Sigmoid colon (tissue), 7 donors: ENCODE results near the gene DPF3. TPM values are rescaled to one million over a fixed set of nuclear protein-coding genes. Genes with fewer than 3 reads are reported as not detected.

Experiments
- DNase-seq: peaks from one replicate; pipeline ENCODE4 v3.0.0-alpha.2; 2019
- H3K27ac ChIP-seq, 4 donors: fragments of 200-600 bp; sonication (generic); one replicate each; pipeline ENCODE4 v1.5.1; 2016 to 2019; ENCODE audit warnings: mild to moderate bottlenecking in 1 of 4
- H3K27me3 ChIP-seq, 3 donors: fragments of 200-600 bp; sonication (generic); one replicate each; pipeline ENCODE4 v1.5.1; 2019; ENCODE audit warnings: mild to moderate bottlenecking in 1 of 3
- H3K36me3 ChIP-seq, 4 donors: fragments of 200-600 bp; sonication (generic); one replicate each; pipeline ENCODE4 v1.5.1; 2016 to 2019
- H3K4me1 ChIP-seq, 4 donors: fragments of 200-600 bp; sonication (generic); one replicate each; pipeline ENCODE4 v1.5.1; 2017 to 2019
- H3K4me3 ChIP-seq, 4 donors: fragments of 200-600 bp; sonication (generic); one replicate each; pipeline ENCODE4 v1.5.1; 2017 to 2019; ENCODE audit warnings: mild to moderate bottlenecking in 2 of 4, moderate library complexity in 1 of 4
- H3K9me3 ChIP-seq, 4 donors: fragments of 200-600 bp in 3 of 4; sonication (generic) in 3 of 4; one replicate each; pipeline versions ENCODE4 v1.5.1 to v1.6.1; 2013 to 2019
- CTCF ChIP-seq, 4 experiments: fragments of 450-650 bp in 3 of 4; fragments of 200-600 bp in 1 of 4; IDR thresholded peaks; one replicate each; pipeline ENCODE4 v1.5.1; 2016 to 2019; ENCODE audit warnings: antibody characterized with exemption in 4 of 4, mild to moderate bottlenecking in 3 of 4, moderate library complexity in 2 of 4
- EP300 ChIP-seq, 4 donors: sonication (generic); formaldehyde crosslinking; IDR thresholded peaks; one replicate each; pipeline ENCODE4 v1.6.1; 2017; ENCODE audit warnings: antibody characterized with exemption in 4 of 4
- POLR2A ChIP-seq, 2 donors: fragments of 450-650 bp; IDR thresholded peaks; one replicate each; pipeline ENCODE4 v1.6.1; 2016; ENCODE audit warnings: antibody characterized with exemption in 2 of 2, mild to moderate bottlenecking in 2 of 2, moderate library complexity in 2 of 2
- POLR2AphosphoS5 ChIP-seq, 4 donors: sonication (generic); formaldehyde crosslinking; IDR thresholded peaks; one replicate each; pipeline ENCODE4 v1.6.1; 2017; ENCODE audit warnings: antibody characterized with exemption in 4 of 4
- WGBS, 2 donors: extraction: QIAGEN DNeasy Blood & Tissue Kit; methylation state at CpG; one replicate each; pipeline ENCODE4 v1.1.7; 2013; 5-methylcytosine and 5-hydroxymethylcytosine counted together
- intact Hi-C: fragments of 100-400 bp; cut with DNase I; formaldehyde crosslinking; loops from one replicate; pipeline ENCODE4 v1.15.1; 2023
- polyA plus RNA-seq, 3 donors: library from polyadenylated mRNA; stranded (reverse); fragments of 200-250 nt; gene quantifications; one replicate each; pipeline ENCODE4 v1.2.3, GENCODE V29; 2013
- total RNA-seq, 4 donors: library from RNA; depleted of rRNA; stranded (reverse); fragments of >200 nt; gene quantifications; one replicate each; pipeline ENCODE4 v1.1.0, GENCODE V29; 2016
- donor health status: healthy with polysubstance abuse.
- donor health status: Bipolar disorder and iron deficiency.
- donor health status: healthy.

DPF3 gene
- total and polyA plus RNA-seq, 7 donors: 0.28 to 4.5 (median 2.3) TPM

- H3K27me3 ChIP-seq: peaks cover 0 to 4% (median 0%) of the 10 kb centered on the region in 3 donors
- intact Hi-C loops: no loop called here
- no peak for DNase-seq
- no peaks in the 10 kb centered on the region for H3K4me1 ChIP-seq
- WGBS, 2 donors: 44 to 79% methylated on average over 4 of the region's 4 CpGs
- H3K36me3 ChIP-seq: no peaks in the 10 kb centered on the region
- no peak overlapping the region for H3K4me3 ChIP-seq
- TF ChIP-seq POLR2AphosphoS5 (IDR thresholded peaks at IDR 0.05): no peak
- no peak for TF ChIP-seq POLR2A (IDR thresholded peaks at IDR 0.05)
- TF ChIP-seq CTCF (IDR thresholded peaks at IDR 0.05): no peak
- TF ChIP-seq EP300 (IDR thresholded peaks at IDR 0.05): no peak
- no peak overlapping the region for H3K27ac ChIP-seq
- no peaks in the 10 kb centered on the region for H3K9me3 ChIP-seq
Observed at GRCh38 chr14:72677664-72678063, 216.2 kb downstream of the DPF3 start.

- Histone ChIP-seq H3K4me1 (no peaks in the 10 kb centered on the region), H3K9me3 (no peaks in the 10 kb centered on the region), H3K4me3 (no peak overlapping the region), H3K27me3 (peaks cover 0 to 4% (median 0%) of the 10 kb centered on the region in 3 donors), H3K36me3 (no peaks in the 10 kb centered on the region), H3K27ac (no peak overlapping the region)
- DNase-seq: no peak
- WGBS, 2 donors: 47 to 89% methylated on average over 3 of the region's 3 CpGs
- intact Hi-C loops: no loop called here
- TF ChIP-seq EP300 (IDR thresholded peaks at IDR 0.05): no peak
- no peak for TF ChIP-seq POLR2A (IDR thresholded peaks at IDR 0.05)
- no peak for TF ChIP-seq POLR2AphosphoS5 (IDR thresholded peaks at IDR 0.05)
- no peak for TF ChIP-seq CTCF (IDR thresholded peaks at IDR 0.05)
Observed at GRCh38 chr14:72675126-72675525, 218.8 kb downstream of the DPF3 start.

GRCh38 chr14:72673179-72673578 is 220.7 kb downstream of the DPF3 start:
- intact Hi-C loops: no loop called here
- TF ChIP-seq POLR2AphosphoS5 (IDR thresholded peaks at IDR 0.05) (no peak), EP300 (IDR thresholded peaks at IDR 0.05) (no peak), POLR2A (IDR thresholded peaks at IDR 0.05) (no peak), CTCF (IDR thresholded peaks at IDR 0.05) (no peak)
- Histone ChIP-seq H3K4me3 (no peak overlapping the region), H3K9me3 (no peaks in the 10 kb centered on the region), H3K36me3 (no peaks in the 10 kb centered on the region), H3K27ac (no peak overlapping the region), H3K4me1 (no peaks in the 10 kb centered on the region), H3K27me3 (no peaks in the 10 kb centered on the region)
- no peak for DNase-seq

- WGBS, 2 donors: 50 to 87% methylated on average over 1 of the region's 1 CpG
- Histone ChIP-seq H3K4me1 (no peaks in the 10 kb centered on the region), H3K36me3 (no peaks in the 10 kb centered on the region), H3K4me3 (no peak overlapping the region), H3K27ac (no peak overlapping the region), H3K27me3 (no peaks in the 10 kb centered on the region), H3K9me3 (no peaks in the 10 kb centered on the region)
- intact Hi-C loops: no loop called here
- no peak for TF ChIP-seq POLR2AphosphoS5 (IDR thresholded peaks at IDR 0.05)
- no peak for TF ChIP-seq EP300 (IDR thresholded peaks at IDR 0.05)
- no peak for TF ChIP-seq POLR2A (IDR thresholded peaks at IDR 0.05)
- TF ChIP-seq CTCF (IDR thresholded peaks at IDR 0.05): no peak
- no peak for DNase-seq
Observed at GRCh38 chr14:72666610-72667009, 227.3 kb downstream of the DPF3 start.

GRCh38 chr14:72665259-72665658 is 228.6 kb downstream of the DPF3 start:
- H3K4me1 ChIP-seq: no peaks in the 10 kb centered on the region
- WGBS, 2 donors: 73 to 82% methylated on average over 3 of the region's 3 CpGs
- no peaks in the 10 kb centered on the region for H3K27me3 ChIP-seq
- DNase-seq: no peak
- H3K36me3 ChIP-seq: no peaks in the 10 kb centered on the region
- no peak for TF ChIP-seq EP300 (IDR thresholded peaks at IDR 0.05)
- no peak for TF ChIP-seq POLR2AphosphoS5 (IDR thresholded peaks at IDR 0.05)
- TF ChIP-seq POLR2A (IDR thresholded peaks at IDR 0.05): no peak
- no peak for TF ChIP-seq CTCF (IDR thresholded peaks at IDR 0.05)
- H3K4me3 ChIP-seq: no peak overlapping the region
- intact Hi-C loops: no loop called here
- no peaks in the 10 kb centered on the region for H3K9me3 ChIP-seq
- H3K27ac ChIP-seq: no peak overlapping the region
